Measurements from ENCODE around the gene FAM114A1.

DNA sequence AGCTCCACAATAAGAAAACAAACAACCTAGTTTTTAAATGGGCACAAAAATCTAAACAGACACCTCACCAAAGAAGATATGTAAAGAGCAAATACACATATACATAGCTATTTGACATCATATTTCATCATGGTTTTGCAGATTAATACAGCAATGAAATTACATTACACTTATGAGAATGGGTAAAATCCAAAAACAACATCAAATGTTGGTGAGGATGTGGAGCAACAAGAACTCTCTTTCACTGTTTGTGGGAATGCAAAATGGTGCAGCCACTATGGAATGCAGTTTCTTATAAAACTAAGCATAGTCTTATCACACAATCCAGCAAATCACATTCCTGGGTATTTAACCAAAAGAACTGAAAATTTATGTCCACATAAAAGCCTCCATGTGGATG is 36.0 kb upstream of the FAM114A1 start:
- TF ChIP-seq, protein P1, sequence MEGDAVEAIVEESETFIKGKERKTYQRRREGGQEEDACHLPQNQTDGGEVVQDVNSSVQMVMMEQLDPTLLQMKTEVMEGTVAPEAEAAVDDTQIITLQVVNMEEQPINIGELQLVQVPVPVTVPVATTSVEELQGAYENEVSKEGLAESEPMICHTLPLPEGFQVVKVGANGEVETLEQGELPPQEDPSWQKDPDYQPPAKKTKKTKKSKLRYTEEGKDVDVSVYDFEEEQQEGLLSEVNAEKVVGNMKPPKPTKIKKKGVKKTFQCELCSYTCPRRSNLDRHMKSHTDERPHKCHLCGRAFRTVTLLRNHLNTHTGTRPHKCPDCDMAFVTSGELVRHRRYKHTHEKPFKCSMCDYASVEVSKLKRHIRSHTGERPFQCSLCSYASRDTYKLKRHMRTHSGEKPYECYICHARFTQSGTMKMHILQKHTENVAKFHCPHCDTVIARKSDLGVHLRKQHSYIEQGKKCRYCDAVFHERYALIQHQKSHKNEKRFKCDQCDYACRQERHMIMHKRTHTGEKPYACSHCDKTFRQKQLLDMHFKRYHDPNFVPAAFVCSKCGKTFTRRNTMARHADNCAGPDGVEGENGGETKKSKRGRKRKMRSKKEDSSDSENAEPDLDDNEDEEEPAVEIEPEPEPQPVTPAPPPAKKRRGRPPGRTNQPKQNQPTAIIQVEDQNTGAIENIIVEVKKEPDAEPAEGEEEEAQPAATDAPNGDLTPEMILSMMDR (IDR thresholded peaks at IDR 0.05; ENCODE audit: insufficient read depth, low read depth, low read length), result no peak
- TF ChIP-seq EZH2 (IDR thresholded peaks at IDR 0.05; ENCODE audit: insufficient read depth, low read length), result no peak
